Testis (tissue), 3 donors: Measurements from ENCODE around the gene RNF225. TPM values are rescaled to one million over a fixed set of nuclear protein-coding genes. Genes with fewer than 3 reads are reported as not detected.
A peak's percentile ranks its signal among the peaks of the same experiment; 100 is the strongest.

Experiments
- DNase-seq: peaks from one replicate; pipeline ENCODE4 v3.0.0-alpha.2; 2019
- H3K27ac ChIP-seq, 2 donors: fragments of 200-600 bp; sonication (generic); one replicate each; pipeline ENCODE4 v1.5.1; 2019
- H3K27me3 ChIP-seq: fragments of 200-600 bp; sonication (generic); one replicate; pipeline ENCODE4 v1.5.1; 2019
- H3K36me3 ChIP-seq: fragments of 200-600 bp; sonication (generic); one replicate; pipeline ENCODE4 v1.5.1; 2017; ENCODE audit warnings: low read depth; ENCODE audit errors: missing control alignments
- H3K4me1 ChIP-seq: fragments of 200-600 bp; sonication (generic); one replicate; pipeline ENCODE4 v1.5.1; 2019
- H3K4me3 ChIP-seq, 2 donors: fragments of 200-600 bp; sonication (generic); one replicate each; pipeline ENCODE4 v1.5.1; 2017 to 2019
- H3K9me3 ChIP-seq: fragments of 200-600 bp; sonication (generic); one replicate; pipeline ENCODE4 v1.5.1; 2017
- CTCF ChIP-seq, 3 experiments: fragments of 450-650 bp in 2 of 3; fragments of 200-600 bp in 1 of 3; sonication (generic) in 1 of 3; IDR thresholded peaks; one replicate each; pipeline ENCODE4 v1.5.1; 2016 to 2019; ENCODE audit warnings: antibody characterized with exemption in 3 of 3, mild to moderate bottlenecking in 2 of 3, moderate library complexity in 1 of 3
- POLR2A ChIP-seq: fragments of 450-650 bp; IDR thresholded peaks from one replicate; pipeline ENCODE4 v1.6.1; 2017; ENCODE audit warnings: antibody characterized with exemption, mild to moderate bottlenecking, moderate library complexity
- WGBS, 2 donors: methylation state at CpG; one replicate each; pipeline ENCODE4 v1.1.5; 2018; 5-methylcytosine and 5-hydroxymethylcytosine counted together
- intact Hi-C: fragments of 100-400 bp; cut with DNase I; formaldehyde crosslinking; loops from one replicate; pipeline ENCODE4 v1.15.1; 2023; ENCODE audit warnings: low total_unique reads
- polyA plus RNA-seq: library from polyadenylated mRNA; stranded (reverse); fragments of 350-450 nt; fragmentation: Illumina TruSeq; extraction: RNeasy Lipid Tissue Mini Kit (QIAGEN cat#74804); gene quantifications from one replicate; pipeline ENCODE4 v1.2.3, GENCODE V29; 2014; ENCODE audit warnings: low read depth, low replicate concordance; ENCODE audit not compliant: insufficient read depth
- total RNA-seq, 2 donors: library from RNA; depleted of rRNA; stranded (reverse); fragments of >200 nt; gene quantifications; one replicate each; pipeline ENCODE4 v1.2.3, GENCODE V29; 2016

The RNF225 gene
- total and polyA plus RNA-seq, 3 donors from 2014 or later, result not detected

- Histone ChIP-seq H3K4me3 (peak overlapping the region; percentile 26 to 49), H3K4me1 (no peaks in the 10 kb centered on the region), H3K36me3 (no peaks in the 10 kb centered on the region), H3K9me3 (no peaks in the 10 kb centered on the region), H3K27me3 (no peaks in the 10 kb centered on the region), H3K27ac (no peak overlapping the region)
- intact Hi-C loops, result no loop called here
- TF ChIP-seq CTCF (IDR thresholded peaks at IDR 0.05) (no peak), POLR2A (no peak)
- WGBS, 2 donors, result 17 to 39% methylated on average over 22 to 47 of the region's 94 CpGs
- no peak for DNase-seq
These were observed 39.3 kb upstream of the RNF225 start for GRCh38 chr19:58355908-58356765.

- no peaks in the 10 kb centered on the region for H3K36me3 ChIP-seq
- H3K27me3 ChIP-seq, result no peaks in the 10 kb centered on the region
- 7 to 30% methylated on average over 3 to 16 of the region's 75 CpGs for WGBS, 2 donors
- no peak overlapping the region for H3K27ac ChIP-seq
- H3K4me3 ChIP-seq, result peak overlapping the region; percentile 26 to 49
- intact Hi-C loops, result no loop called here
- no peaks in the 10 kb centered on the region for H3K4me1 ChIP-seq
- no peak for TF ChIP-seq POLR2A
- TF ChIP-seq CTCF (IDR thresholded peaks at IDR 0.05), result no peak
- no peak for DNase-seq
- no peaks in the 10 kb centered on the region for H3K9me3 ChIP-seq
These were observed 38.5 kb upstream of the RNF225 start for GRCh38 chr19:58356766-58357480.

GRCh38 chr19:58357481-58358145, 37.8 kb upstream of the RNF225 start:
- Histone ChIP-seq H3K4me1 (no peaks in the 10 kb centered on the region), H3K9me3 (no peaks in the 10 kb centered on the region), H3K4me3 (peak overlapping the region; percentile 26 to 49), H3K27me3 (no peaks in the 10 kb centered on the region), H3K36me3 (no peaks in the 10 kb centered on the region), H3K27ac (no peak overlapping the region)
- TF ChIP-seq POLR2A (no peak), CTCF (IDR thresholded peaks at IDR 0.05) (no peak)
- WGBS, 2 donors, result 56 to 58% methylated on average over 13 to 18 of the region's 19 CpGs
- intact Hi-C loops, result no loop called here
- DNase-seq, result no peak

- Histone ChIP-seq H3K27me3 (no peaks in the 10 kb centered on the region), H3K9me3 (no peaks in the 10 kb centered on the region), H3K4me1 (no peaks in the 10 kb centered on the region), H3K36me3 (no peaks in the 10 kb centered on the region), H3K4me3 (peak overlapping the region; percentile 75 to 89), H3K27ac (peak overlapping the region; percentile 87 to 88)
- intact Hi-C loops, result no loop called here
- DNase-seq, result peak; percentile 63
- 2 to 5% methylated on average over 20 to 28 of the region's 28 CpGs for WGBS, 2 donors
- TF ChIP-seq CTCF (IDR thresholded peaks at IDR 0.05) (no peak), POLR2A (no peak)
These were observed 33.6 kb upstream of the RNF225 start for GRCh38 chr19:58361900-58362271.
